Progenitor cell of endocrine pancreas (in vitro differentiated cells): ENCODE measurements around the gene NRCAM. TPM values are rescaled to one million over a fixed set of nuclear protein-coding genes. Genes with fewer than 3 reads are reported as not detected.
"Not testable (repeated sequence)": the region's sequence is repeated elsewhere in the genome, so short reads cannot be mapped to it uniquely, and the experiment has no call there.

Experiments
- DNase-seq: peaks from one replicate; pipeline ENCODE4 v3.0.0; 2021; ENCODE audit warnings: low spot score; ENCODE audit not compliant: unreplicated experiment
- H3K27ac Mint-ChIP-seq: 2 replicates; pipeline ENCODE4 v1.8.0; 2021; ENCODE audit warnings: mild to moderate bottlenecking, moderate library complexity, mixed read lengths
- H3K27me3 Mint-ChIP-seq: 2 replicates; pipeline ENCODE4 v1.8.0; 2021; ENCODE audit warnings: mixed read lengths
- H3K36me3 Mint-ChIP-seq: 2 replicates; pipeline ENCODE4 v1.8.0; 2022; ENCODE audit warnings: mixed read lengths; ENCODE audit not compliant: insufficient read depth
- H3K4me1 Mint-ChIP-seq: 2 replicates; pipeline ENCODE4 v1.8.0; 2021; ENCODE audit warnings: low read depth, mixed read lengths
- H3K4me3 Mint-ChIP-seq: 2 replicates; pipeline ENCODE4 v1.8.0; 2021; ENCODE audit warnings: low read depth, mild to moderate bottlenecking, moderate library complexity, mixed read lengths
- H3K9me3 Mint-ChIP-seq: 2 replicates; pipeline ENCODE4 v1.8.0; 2021; ENCODE audit warnings: low read depth, mixed read lengths
- total RNA-seq: library from RNA; stranded (reverse); gene quantifications from 2 replicates; pipeline ENCODE4 v1.2.1, GENCODE V29; 2021
- TF ChIP-seq, protein P1 (sequence below): fragments of 200-600 bp; sonication (generic); IDR thresholded peaks from one replicate; pipeline ENCODE4 v1.5.0; 2021; ENCODE audit warnings: antibody characterized with exemption, mild to moderate bottlenecking; ENCODE audit not compliant: unreplicated experiment

Gene NRCAM
- total RNA-seq, 1 donor from 2014 or later = 19.9 TPM

DNA sequence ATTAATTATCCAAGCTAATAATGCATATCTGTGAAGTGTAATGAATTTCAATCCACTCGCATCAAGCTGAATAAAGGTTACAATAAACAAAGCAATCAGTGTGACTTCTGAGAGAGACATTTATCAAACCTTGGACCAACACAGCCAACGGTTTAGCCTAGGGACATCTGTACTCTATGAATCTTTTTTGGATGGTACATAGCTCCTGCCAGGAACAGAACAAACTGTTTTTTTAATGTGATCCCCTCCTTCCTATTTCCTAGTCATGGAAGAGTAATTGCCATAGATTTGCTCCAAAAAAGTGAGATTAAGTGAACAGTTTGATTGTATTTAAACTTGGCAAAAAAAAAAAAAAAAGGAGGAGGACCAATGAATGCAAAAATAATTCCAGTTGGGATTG is 11.2 kb upstream of the NRCAM start:
- Mint-ChIP-seq H3K9me3 (no peaks in the 10 kb centered on the region), H3K36me3 (peaks cover under 1% of the 10 kb centered on the region), H3K27me3 (no peaks in the 10 kb centered on the region), H3K27ac (no peak overlapping the region), H3K4me3 (no peak overlapping the region), H3K4me1 (peaks cover 1% of the 10 kb centered on the region)
- DNase-seq = no peak
- TF ChIP-seq, protein P1, sequence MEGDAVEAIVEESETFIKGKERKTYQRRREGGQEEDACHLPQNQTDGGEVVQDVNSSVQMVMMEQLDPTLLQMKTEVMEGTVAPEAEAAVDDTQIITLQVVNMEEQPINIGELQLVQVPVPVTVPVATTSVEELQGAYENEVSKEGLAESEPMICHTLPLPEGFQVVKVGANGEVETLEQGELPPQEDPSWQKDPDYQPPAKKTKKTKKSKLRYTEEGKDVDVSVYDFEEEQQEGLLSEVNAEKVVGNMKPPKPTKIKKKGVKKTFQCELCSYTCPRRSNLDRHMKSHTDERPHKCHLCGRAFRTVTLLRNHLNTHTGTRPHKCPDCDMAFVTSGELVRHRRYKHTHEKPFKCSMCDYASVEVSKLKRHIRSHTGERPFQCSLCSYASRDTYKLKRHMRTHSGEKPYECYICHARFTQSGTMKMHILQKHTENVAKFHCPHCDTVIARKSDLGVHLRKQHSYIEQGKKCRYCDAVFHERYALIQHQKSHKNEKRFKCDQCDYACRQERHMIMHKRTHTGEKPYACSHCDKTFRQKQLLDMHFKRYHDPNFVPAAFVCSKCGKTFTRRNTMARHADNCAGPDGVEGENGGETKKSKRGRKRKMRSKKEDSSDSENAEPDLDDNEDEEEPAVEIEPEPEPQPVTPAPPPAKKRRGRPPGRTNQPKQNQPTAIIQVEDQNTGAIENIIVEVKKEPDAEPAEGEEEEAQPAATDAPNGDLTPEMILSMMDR = no peak

- H3K27me3 Mint-ChIP-seq, H3K4me1 Mint-ChIP-seq, H3K27ac Mint-ChIP-seq, H3K4me3 Mint-ChIP-seq, DNase-seq, H3K9me3 Mint-ChIP-seq, H3K36me3 Mint-ChIP-seq: not testable (repeated sequence)
Measured at GRCh38 chr7:108466322-108466721, 10.1 kb upstream of the NRCAM start.

DNA sequence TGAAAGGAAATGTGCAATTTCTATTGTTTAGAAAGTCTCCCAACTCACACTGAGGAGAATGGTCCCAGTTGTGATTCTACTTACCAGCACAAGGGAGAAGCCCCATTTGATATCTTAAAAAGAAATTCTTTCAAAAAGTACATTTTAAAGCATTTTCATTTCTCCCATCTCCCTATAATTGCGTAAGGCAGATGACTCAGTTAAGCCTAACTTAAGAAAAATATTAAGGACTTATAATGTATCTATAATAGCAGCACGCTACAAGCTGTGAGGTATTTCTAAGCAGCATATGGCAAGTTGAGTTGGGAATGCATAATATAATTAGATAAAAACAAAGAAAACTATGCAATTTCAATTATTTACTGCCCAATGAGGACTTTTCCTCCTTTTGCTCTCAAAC is 8.5 kb upstream of the NRCAM start:
- H3K4me1 Mint-ChIP-seq = no peaks in the 10 kb centered on the region
- H3K36me3 Mint-ChIP-seq = no peaks in the 10 kb centered on the region
- H3K4me3 Mint-ChIP-seq = no peak overlapping the region
- TF ChIP-seq, protein P1 = no peak
- DNase-seq = no peak
- H3K27ac Mint-ChIP-seq = no peak overlapping the region
- H3K27me3 Mint-ChIP-seq = peaks cover 3% of the 10 kb centered on the region
- H3K9me3 Mint-ChIP-seq = no peaks in the 10 kb centered on the region

DNA sequence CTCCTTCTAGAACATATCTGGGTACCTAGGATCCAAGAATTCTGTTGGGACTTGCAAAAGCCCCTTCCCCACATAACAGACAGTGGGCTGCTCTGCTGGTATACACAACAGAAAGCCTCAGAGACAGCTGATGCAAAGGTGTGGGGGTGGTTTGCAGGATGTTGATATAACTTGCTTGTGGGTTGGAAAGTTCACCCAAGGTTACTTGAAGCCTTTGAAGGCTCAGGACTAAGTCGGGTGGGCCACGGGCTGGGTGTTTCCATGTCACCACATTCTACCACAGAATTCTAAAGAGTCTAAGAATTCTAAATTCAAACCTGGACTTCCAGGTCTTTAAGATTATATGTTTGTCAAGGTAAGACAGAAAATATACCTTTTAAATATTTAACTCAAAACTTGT is 7.4 kb upstream of the NRCAM start:
- Mint-ChIP-seq H3K27ac (no peak overlapping the region), H3K4me1 (no peaks in the 10 kb centered on the region), H3K9me3 (no peaks in the 10 kb centered on the region), H3K4me3 (no peak overlapping the region), H3K36me3 (no peaks in the 10 kb centered on the region), H3K27me3 (peaks cover 6% of the 10 kb centered on the region)
- no peak for DNase-seq
- TF ChIP-seq, protein P1 = no peak

DNA sequence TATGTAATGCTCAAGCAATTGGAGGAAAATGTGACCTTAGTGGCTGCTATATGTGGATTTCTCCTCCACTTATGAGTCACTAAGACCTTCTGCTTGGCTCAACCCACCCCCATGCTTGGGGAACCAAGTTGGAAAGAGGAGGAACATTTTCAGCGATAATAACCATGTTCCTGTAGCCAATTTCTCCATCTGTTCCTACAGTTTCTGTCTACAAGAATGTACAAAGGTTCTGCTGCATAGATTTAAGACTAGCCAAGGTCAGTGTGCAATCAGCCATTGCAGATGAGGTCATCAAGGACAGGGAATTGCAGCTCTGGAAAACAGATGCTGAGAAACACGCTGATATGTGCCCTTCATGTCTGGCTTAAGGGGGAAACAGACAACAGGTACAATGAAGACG is 5.6 kb upstream of the NRCAM start:
- no peak overlapping the region for H3K27ac Mint-ChIP-seq
- peaks cover 23% of the 10 kb centered on the region for H3K27me3 Mint-ChIP-seq
- DNase-seq = no peak
- peaks cover 2% of the 10 kb centered on the region for H3K4me1 Mint-ChIP-seq
- H3K36me3 Mint-ChIP-seq = no peaks in the 10 kb centered on the region
- H3K9me3 Mint-ChIP-seq = no peaks in the 10 kb centered on the region
- TF ChIP-seq, protein P1 = no peak
- H3K4me3 Mint-ChIP-seq = no peak overlapping the region

- DNase-seq = no peak
- Mint-ChIP-seq H3K27me3 (peaks cover 26% of the 10 kb centered on the region), H3K27ac (no peak overlapping the region), H3K4me3 (no peak overlapping the region), H3K4me1 (peaks cover 2% of the 10 kb centered on the region), H3K36me3 (no peaks in the 10 kb centered on the region), H3K9me3 (no peaks in the 10 kb centered on the region)
- TF ChIP-seq, protein P1 = no peak
Measured at GRCh38 chr7:108460964-108461363, 4.7 kb upstream of the NRCAM start.
